OCI-M1 (cell line): Measurements from ENCODE around the gene MAN1A2.
"Not testable (repeated sequence)": the region's sequence is repeated elsewhere in the genome, so short reads cannot be mapped to it uniquely, and the experiment has no call there.

Source experiments
- DNase-seq: peaks from one replicate; lab custom pipeline; 2025; lab: John Stamatoyannopoulos, UW

Gene MAN1A2

DNA sequence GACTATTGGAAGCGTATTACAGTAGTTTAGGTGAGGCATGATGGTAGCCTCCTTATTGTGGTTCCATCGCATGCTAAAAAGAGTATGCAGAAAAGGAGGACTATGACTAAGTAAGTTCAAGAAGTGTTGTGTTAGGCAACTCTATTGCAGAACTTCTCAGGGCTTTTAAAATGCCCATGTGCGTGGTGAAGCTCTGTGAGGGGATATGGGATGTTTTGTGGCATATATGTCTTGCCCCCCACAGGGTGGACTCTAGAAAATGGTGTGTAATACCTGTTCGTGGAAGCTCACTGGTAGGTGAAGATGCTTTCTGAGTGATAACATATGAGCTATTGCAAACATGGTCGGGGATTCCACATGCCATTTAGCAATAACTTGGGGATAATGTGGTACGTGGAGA lies 31.7 kb downstream of the MAN1A2 start:
- DNase-seq, result no peak

DNA sequence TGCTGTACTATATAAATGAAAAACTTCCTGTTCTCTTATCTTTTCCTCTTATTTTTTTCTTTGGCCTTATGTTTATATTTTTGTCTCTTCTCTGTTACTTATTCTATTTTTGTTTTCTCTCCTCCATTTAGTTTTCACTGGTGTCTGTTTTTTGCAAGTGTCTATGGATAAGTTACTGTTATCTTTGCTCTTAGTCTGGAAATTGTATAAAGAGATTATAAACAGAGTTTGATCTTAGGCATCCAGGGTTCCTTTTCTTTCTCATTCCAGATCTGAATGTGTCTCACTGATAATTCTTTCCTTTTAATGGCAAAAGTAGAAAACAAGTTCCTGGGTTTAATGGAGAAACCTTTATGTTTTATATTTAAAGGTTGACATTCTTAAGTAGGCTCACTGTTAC lies 34.5 kb downstream of the MAN1A2 start:
- no peak for DNase-seq

DNA sequence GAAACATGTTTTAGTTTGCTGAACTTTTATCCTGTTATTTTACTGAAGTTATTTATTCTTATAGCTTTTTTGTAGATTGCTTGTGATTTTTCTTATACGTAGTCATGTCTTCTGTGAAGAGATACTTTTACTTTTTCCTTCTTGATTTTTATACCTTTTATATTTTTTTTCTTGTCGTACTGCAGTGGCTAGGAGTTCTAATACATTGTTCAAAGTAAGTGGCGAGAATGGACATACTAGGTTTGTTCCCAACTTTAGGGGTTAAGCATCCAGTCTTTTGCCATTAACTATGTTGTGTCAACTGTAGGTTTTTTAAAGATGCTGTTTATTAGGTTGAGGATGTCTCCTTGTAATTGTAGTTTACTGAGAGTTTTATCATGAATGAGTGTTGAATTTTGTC lies 36.3 kb downstream of the MAN1A2 start:
- DNase-seq, result no peak

DNA sequence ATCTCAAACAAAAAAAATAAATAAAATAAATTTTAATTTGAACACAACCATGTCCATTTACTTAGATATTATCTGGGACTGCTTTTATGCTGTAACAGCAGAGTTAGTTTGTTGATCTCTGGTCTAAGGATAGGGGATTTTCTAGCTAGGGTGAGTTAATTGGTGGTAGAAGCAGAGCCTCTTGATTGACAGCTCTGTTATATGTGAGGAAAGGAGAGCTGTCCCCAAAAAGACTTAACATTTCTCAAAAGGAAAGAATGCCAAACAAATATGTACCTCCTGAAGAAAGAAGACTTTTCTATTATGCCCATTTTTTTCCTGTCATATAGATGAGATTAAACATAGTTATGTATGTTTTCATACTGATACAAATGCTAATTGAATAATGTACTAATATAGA lies 37.8 kb downstream of the MAN1A2 start:
- no peak for DNase-seq

DNA sequence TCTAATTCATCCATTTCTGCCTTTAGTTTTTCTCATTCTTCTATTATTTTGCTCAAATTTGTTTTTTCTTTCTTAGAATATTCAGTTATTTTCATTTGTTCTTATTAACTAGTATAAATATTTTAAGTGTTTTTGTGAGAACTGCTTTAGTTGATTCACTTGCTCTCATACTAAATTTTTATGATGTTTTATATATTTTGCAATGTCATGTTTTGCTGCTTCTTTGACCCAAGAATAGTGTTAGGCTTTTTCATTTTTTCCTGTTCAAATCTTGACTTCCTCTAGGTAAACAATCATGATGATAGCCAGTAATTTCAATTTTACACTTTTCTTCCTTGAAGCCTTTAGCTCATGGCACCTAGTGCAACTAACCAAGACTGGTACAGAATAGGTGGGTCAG lies 45.2 kb downstream of the MAN1A2 start:
- no peak for DNase-seq

DNA sequence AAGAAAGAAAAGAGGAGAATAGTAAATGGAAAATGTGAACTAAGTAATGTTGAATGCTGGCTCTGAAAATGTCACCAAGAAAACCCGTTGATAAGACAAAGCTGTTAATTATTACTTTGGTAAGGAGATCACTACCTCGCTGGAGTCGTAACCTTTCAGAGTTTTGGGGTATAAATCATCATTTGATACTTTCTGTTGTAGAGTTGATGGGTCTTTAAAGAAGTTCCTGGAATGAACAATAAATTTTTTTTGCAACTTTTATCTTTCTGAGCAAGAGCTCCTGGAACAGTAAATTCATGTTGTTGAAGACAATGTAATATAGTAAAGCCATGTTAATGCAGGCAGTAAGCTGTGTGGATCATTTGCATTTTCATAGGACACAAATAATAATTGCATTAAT lies 46.2 kb downstream of the MAN1A2 start:
- no peak for DNase-seq

DNA sequence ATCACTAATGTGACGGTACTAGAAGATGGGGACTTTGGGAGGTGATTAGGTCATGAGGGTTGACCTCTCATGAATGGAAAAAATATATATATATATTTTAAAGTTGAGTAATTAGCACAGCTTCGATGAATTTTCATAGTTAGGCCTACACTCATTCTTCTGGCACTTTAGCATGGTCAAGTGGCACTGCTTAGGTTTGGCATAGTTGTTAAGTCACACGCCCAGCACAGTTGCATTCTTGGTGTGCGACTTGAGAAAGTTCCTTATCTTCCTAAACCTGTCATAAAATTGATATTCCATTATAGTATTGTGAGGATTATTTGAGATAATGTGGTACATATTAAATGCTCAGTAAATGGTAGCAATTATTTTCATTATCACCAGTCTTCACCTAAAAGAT lies 47.7 kb downstream of the MAN1A2 start:
- no peak for DNase-seq

DNA sequence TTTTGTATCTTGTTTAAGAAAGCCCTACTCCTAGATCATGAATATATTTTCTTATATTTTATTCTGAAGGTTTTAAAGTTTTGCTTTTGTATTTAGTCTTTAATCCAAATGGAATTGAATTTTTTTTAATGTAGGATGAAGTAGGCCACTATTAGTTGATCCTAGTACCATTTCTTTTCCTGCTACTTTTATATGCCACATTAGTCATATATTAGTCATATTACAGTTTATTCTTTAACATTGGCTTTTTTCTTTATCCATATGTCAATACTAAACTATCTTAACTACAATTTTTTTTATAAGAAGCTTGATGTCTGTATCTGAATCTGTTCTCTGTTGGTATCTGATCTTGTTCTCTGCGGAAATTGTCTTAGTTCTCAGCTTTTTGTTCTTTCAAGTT lies 48.8 kb downstream of the MAN1A2 start:
- no peak for DNase-seq

DNA sequence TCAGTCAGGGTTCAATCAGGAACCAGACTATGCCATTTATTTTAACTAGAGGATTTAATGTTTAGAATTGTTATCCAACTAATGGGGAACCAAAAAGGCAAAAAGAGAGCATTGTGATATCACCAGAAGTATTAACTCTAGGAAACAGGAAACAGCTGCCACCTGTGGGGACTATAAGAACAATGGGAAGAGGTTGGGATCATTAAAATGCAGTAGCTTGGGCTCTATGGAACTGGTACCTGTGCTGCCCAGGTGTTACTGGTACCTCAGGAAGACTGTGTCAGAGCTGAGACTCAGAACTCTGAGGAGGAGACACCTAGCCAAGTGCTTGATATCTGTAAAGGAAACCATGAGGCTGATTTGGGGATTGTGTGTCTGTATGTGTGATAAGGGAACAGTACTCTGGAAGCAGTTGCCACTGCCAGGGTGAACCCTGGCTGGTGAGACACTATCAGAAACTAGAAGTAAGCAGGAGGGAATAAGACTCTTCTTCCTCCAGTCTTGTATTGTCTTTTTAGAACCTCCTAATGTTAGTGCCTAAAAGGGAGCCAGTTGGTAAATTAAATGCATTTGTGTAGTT lies 49.4 kb downstream of the MAN1A2 start:
- peak; percentile 56 for DNase-seq

DNA sequence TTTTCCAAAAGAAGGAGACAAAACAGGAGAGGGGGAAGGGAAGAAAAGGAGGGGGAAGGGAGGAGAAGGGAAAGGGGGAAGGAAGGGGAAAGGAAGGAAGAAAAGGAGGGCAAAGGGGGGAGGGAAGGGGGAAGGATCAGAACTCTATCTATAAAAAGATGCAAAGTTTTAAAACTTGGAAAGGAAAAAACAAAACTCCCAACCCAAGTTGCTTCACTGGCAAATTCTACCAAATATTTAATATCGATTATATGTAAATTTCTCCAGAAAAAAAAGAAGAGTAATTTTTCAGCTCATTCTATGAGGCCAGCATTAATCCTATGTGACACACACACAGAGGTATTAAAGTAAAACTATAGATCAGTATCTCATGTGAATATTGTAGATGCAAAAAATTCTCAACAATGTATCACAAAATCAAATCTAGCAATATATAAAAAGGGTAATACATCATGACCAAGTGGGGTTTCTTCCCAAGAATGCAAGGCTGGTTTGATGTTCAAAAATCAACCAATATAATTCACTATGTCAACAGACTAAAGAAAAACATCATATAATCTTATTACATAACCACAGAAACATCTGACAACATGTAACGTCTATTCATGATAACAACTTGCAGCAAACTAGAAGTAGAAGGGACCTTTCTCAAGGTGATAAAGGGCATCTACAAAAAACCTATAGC lies 57.9 kb downstream of the MAN1A2 start:
- DNase-seq, result no peak

DNA sequence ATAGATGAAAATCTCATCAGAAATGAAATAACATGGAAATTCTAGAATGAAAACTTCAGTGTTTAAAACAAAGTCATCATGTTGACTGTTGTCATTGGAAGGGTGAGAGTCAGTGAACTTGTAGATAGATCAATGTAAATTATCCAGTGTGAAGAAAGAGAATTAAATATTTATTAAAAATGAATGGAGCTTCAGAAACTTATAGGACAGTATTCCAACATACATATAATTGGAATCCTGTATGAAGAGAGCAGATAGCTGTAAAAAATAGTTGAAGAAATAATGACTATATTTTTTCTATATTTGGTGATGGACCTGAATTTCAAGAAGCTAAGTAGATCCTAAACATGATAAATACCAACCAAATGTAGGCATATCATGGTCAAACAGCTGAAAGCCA lies 60.0 kb downstream of the MAN1A2 start:
- no peak for DNase-seq

DNA sequence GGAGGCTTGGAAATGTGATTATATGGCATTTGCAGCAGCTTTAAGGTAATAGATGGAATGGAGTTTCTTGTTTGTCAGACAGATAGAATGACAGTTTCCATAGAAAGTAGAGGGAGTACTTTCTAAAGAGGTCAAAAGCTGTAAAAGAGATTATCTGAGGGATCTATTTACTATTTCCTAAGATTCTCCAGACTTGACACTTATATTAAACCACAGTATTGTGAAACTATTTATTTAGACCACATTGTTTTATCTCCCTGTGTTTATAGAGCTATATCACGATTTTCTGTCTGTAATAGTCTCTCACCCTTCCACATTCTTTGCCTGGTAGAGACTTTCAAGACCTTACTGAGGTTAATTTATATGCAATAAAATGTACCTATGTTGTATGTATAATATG lies 66.7 kb downstream of the MAN1A2 start:
- DNase-seq, result peak; percentile 24

DNA sequence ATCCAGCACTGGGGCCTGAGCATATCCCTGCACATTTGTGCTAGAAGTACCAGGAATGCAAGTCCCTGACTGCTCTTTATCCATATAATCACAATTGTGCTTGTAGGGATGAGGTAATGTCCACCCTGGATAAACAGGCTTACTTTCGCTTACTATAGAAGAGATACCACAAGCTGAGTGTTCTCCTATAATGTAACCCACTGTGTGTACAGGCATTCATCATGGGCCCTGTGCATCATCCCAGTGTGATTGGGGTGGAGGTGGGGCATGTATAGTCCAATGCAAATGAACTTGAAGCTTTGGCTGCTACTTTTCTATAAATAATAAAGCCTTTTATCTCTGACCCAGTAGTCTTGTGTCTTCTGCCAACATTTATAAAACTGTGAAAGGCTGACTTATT lies 69.3 kb downstream of the MAN1A2 start:
- DNase-seq, result no peak

DNA sequence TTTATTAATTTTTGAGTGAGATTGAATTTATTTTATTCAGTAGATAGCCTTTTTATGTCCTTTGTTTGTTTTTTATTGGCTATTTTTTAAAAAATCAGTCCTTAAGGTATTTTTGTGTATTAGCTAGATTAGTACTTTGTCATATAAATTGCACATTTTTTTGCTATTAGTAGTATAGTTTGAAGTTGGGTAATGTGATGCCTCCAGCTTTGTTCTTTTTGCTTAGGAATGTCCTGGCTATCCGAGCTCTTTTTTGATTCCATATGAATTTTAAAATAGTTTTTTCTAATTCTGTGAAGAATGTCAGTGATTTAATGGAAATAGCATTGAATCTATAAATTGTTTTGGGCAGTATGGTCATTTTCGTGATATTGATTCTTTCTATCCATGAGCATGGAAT lies 80.4 kb downstream of the MAN1A2 start:
- no peak for DNase-seq

DNA sequence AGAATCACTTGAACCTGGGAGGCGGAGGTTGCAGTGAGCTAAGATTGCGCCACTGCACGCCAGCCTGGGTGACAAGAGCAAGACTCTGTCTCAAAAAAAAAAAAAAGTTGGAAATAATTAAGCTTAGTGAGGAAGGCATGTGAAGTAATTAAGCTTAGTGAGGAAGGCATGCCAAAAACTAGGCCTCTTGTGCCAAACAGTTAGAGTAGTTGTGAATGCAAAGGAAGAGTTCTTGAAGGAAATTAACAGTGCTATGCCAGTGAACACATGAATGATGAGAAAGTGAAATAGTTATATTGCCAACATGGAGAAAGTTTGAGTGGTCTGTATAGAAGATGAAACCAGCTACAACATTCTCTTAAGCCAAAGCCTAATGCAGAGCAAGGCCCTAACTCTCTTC lies 85.0 kb downstream of the MAN1A2 start:
- DNase-seq, result no peak

DNA sequence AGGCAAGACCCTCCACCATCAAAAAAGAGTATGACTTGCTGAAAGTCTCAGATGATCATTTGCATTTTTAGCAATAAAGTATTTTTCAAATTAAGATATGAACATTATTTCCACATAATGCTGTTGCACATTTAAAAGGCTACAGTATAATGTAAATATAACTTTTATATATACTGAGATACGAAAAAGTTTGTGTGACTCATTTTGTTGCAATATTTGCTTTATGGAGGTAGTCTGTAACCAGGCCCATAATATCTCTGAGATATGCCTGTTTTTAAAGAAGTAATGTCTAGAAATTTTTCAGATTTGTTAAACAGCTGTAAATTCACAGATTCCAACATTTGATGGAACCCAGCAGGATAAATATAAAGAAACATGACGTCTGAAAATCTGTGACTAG lies 86.7 kb downstream of the MAN1A2 start:
- no peak for DNase-seq

DNA sequence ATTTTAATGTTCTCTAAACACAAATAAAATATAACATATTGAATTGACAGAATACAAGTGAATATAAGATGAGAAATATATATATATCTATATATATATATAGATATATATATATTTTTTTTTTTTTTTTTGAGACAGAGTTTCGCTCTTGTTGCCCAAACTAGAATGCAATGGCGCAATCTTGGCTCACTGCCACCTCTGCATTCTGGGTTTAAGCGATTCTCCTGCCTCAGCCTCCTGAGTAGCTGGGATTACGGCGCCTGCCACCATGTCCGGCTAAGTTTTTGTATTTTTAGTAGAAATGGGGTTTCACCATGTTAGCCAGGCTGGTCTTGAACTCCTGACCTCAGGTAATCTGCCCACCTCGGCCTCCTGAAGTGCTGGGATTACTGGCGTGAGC lies 91.2 kb downstream of the MAN1A2 start:
- DNase-seq, result not testable (repeated sequence)

DNA sequence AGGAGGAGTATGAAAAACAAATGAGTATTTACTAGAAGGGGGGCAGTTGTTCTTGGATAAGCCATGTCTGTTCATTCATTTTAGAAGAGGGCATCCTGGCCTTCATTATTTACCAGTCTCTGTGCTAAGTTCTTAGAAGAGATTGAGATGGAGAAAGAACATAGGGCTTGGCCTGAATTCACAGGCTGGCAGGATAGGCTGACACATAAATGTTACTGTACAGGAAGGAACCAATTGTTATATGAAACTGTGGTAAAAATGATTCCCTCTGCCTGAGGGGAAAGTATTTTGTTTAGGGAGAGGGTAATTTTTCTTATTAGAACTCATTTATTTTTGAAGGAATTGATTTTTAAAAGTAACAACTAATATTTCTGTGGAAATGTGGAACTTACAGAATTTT lies 99.5 kb downstream of the MAN1A2 start:
- DNase-seq, result no peak

DNA sequence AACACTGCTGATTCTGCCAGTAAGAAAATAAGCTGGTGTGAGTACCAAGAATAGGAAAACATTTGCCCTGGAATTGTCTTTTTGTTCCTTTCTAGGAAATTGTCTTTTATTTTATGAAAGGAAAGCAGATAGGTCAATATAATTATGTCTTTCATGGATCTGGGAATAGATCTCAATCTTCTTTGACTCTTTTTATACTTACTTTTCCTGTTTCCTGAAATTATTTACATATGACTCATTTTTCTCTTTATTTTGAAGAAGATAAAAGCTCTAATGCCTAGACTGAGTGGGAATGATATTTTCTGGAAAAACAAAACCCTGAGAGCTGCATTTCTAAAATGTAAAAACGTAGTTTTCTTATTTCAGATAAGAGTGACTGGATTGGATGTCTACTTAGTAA lies 100.1 kb downstream of the MAN1A2 start:
- DNase-seq, result no peak

DNA sequence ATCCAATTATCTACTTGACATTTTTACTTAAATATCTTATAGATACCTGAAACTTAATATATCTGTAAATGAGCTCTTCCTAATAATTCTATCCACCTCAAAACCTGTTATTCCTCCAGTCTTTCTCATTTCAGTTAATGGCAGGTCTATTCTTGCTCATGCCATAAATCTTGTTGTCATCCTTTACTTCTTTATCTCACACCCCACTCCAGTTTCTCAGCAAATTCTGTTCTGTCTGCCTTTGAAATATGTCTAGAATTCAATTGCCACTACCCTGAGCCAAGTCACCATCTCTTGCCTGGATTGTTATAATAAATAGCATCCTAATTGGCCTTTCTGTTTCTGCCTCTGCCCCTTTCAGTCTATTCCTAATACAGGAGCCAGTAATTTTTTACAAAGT lies 105.8 kb downstream of the MAN1A2 start:
- no peak for DNase-seq

DNA sequence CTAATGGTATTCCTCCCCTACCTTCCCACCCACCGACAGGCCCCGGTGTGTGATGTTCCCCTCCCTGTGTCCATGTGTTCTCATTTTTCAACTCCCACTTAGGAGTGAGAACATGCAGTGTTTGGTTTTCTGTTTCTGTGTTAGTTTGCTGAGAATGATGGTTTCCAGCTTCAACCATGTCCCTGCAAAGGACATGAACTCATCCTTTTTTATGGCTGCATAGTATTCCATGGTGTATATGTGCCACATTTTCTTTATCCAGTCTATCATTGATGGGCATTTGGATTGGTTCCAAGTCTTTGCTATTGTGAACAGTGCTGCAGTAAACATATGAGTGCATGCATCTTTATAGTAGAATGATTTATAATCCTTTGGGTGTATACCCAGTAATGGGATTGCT lies 108.2 kb downstream of the MAN1A2 start:
- DNase-seq, result not testable (repeated sequence)

DNA sequence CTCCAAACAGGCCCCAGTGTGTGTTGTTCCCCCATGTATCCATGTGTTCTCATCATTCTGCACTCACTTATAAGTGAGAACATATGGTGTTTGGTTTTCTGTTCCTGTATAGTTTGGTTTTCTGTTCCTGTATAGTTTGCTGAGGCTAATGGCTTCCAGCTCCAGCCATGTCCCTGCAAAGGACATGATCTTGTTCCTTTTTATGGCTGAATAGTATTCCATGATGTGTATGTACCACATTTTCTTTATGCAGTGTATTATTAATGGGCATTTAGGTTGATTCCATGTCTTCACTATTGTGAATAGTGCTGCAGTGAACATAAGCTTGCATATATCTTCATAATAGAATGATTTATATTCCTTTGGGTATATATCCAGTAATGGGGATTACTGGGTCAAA lies 111.8 kb downstream of the MAN1A2 start:
- DNase-seq, result no peak

DNA sequence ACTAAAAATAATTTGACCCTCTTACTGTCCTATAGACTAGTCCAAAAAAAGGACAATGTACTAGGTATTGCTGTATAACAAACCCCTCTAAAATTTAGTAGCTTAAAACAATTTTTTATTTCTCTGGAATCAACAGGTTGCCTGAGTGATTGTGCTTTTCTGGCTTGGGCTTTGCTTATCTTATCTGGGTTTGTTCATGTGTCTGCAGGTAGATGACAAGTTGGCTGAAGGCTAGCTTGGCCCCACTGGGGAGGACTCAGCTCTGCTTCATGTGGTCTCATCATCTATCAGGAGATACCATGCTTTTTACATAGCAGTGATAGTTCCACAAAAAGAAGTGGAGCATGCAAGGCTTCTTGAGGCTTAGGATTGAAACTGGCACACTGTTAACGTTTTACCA lies 114.2 kb downstream of the MAN1A2 start:
- DNase-seq, result no peak

DNA sequence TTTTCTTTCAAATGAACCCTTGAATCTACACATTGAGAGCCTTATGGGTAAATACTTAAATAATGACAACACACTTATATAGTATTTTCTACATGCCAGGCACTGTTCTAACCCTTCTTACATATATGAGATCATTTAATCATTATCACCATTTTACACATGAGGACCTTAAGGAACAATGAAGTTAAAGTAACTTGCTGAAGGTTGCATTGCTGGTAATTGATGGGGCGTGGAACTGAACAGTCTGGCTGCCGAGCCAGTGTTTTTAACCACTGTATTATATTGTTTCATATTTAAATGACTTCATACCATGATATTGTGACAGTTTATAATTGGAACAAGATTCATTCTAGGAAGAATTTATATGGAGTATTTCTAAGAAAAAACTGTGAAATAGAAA lies 126.7 kb downstream of the MAN1A2 start:
- DNase-seq, result no peak
